Femur (tissue), 1 donor: ENCODE measurements around the gene HNF4A.

Source experiments
- DNase-seq: peaks from one replicate; pipeline ENCODE4 v3.0.0-alpha.2; 2017

HNF4A gene

GRCh38 chr20:44392776-44393607, 37.5 kb downstream of the HNF4A start:
- no peak for DNase-seq

GRCh38 chr20:44393608-44394451, 38.3 kb downstream of the HNF4A start:
- DNase-seq: no peak

- no peak for DNase-seq
These were observed 38.9 kb downstream of the HNF4A start for GRCh38 chr20:44394452-44394701.

GRCh38 chr20:44394702-44395460, 39.4 kb downstream of the HNF4A start:
- peak; percentile 27 for DNase-seq

GRCh38 chr20:44395461-44396340, 40.2 kb downstream of the HNF4A start:
- no peak for DNase-seq

- no peak for DNase-seq
These were observed 41.1 kb downstream of the HNF4A start for GRCh38 chr20:44396369-44397130.

- no peak for DNase-seq
These were observed 42.8 kb downstream of the HNF4A start for GRCh38 chr20:44398335-44398734.

GRCh38 chr20:44399446-44399845, 43.9 kb downstream of the HNF4A start:
- no peak for DNase-seq

- DNase-seq: no peak
These were observed 45.1 kb downstream of the HNF4A start for GRCh38 chr20:44400671-44400969.

- no peak for DNase-seq
These were observed 45.7 kb downstream of the HNF4A start for GRCh38 chr20:44400970-44401769.

GRCh38 chr20:44401770-44402390, 46.4 kb downstream of the HNF4A start:
- DNase-seq: no peak

- no peak for DNase-seq
These were observed 47.1 kb downstream of the HNF4A start for GRCh38 chr20:44402391-44403193.

- no peak for DNase-seq
These were observed 48.0 kb downstream of the HNF4A start for GRCh38 chr20:44403194-44404112.

- DNase-seq: no peak
These were observed 49.0 kb downstream of the HNF4A start for GRCh38 chr20:44404204-44405181.

GRCh38 chr20:44405257-44405656, 49.8 kb downstream of the HNF4A start:
- DNase-seq: no peak

- DNase-seq: no peak
These were observed 50.5 kb downstream of the HNF4A start for GRCh38 chr20:44405785-44406571.
